HG02884 (cell line): Measurements from ENCODE around the gene PHF21A.
A peak's percentile ranks its signal among the peaks of the same experiment; 100 is the strongest.

Experiments used
- ATAC-seq: cut with Tn5 transposase; IDR thresholded peaks from one replicate; pipeline ENCODE4 v1.9.1; 2021; ENCODE audit warnings: mild to moderate bottlenecking, moderate library complexity; ENCODE audit not compliant: unreplicated experiment

Gene PHF21A

DNA sequence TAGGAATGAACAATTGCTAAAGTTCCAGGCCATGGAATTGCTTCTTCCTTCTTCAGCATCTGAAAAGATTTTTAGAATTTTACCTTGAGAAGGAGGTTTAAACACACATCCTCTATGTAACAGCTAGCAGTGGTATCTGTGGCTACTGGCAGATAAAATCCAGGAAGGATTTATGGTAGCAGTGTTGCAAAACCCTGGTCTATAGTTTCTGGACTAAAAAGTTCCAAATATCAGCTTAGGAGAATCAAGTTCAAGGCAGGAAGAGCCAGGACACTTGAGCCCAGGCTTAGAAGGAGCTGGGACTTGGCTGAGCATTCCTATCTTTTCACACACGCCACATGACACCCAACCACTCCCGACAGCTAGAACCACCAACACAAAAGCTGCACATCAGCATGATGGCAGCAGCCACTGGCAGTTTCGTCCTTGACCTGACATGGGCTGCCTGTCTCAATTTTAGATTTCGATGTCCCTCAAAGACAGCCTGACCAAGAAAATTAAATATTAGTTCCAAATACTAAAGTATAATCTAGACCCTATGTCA is 184.7 kb downstream of the PHF21A start:
- no peak for ATAC-seq

DNA sequence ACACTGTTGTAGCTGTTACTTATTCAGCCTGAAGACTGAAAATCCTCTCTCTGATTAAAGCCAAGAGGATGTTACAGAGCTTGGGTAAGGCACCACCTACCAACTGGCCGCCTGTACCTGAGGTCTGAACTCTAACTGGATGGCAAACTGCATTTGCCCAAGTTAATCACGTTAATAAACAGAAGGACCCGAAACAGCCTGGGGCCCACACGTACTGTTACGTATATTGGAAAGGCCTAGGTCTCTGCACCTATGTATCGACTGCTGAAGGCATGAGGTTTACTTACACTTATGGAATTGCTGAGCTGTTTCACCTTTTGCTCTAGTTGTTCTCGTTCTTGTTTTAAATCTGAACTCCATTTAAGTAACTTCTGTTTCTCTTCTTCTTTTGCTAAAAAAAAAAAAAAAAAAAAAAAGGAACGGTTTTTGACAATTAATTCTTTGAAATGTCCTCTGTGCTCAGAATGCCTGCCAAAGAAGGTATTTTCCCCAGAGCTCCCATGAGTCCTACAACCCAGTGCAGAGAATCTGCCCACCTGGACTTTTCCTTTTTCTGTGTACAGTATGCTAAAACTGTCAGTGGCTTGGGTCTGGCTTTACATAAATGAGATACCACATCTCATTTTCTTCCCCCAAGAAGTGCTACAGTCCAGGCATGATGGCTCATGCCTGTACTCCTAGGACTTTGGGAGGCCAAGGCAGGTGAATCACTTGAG is 185.7 kb downstream of the PHF21A start:
- ATAC-seq, result no peak

DNA sequence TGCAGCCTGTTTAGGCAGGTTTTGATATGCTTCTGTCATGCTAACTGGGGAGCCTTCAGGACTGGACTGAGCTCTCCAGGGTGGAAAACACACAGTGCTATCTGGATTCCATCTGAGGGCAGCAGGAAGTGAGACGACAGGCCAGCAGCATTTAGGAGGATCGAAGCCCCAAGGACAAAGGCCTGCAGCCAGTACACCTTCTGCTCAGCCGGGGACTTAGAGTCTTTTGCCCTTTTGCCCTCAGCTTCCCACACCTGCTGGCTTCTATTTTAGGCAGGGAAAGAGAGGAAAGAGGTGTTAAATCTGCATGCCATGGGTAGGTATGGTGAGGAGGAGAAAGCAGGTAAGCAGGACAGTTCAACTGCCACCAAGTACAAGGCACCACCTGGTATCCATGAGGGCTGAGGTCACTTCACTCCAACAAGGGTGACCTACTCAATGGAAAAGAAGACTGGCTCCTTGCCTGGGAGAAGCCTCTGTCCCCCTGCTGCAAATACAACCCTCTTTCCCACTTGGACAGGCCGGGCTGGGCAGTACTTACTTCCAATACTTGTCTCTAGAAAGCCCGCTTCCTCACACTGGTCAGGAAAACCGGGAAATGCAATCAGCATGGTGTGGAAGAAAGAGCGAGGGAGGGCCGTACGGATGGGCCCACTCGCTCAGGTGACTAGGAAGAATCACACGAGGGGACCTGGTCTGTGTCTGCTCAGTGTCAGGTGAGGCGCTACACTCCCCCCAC is 186.5 kb downstream of the PHF21A start:
- ATAC-seq, result no peak

GRCh38 chr11:45933846-45934579 is 187.2 kb downstream of the PHF21A start:
- no peak for ATAC-seq

- no peak for ATAC-seq
These were observed 188.0 kb downstream of the PHF21A start for GRCh38 chr11:45933131-45933831.

- no peak for ATAC-seq
These were observed 189.0 kb downstream of the PHF21A start for GRCh38 chr11:45932217-45932616.

DNA sequence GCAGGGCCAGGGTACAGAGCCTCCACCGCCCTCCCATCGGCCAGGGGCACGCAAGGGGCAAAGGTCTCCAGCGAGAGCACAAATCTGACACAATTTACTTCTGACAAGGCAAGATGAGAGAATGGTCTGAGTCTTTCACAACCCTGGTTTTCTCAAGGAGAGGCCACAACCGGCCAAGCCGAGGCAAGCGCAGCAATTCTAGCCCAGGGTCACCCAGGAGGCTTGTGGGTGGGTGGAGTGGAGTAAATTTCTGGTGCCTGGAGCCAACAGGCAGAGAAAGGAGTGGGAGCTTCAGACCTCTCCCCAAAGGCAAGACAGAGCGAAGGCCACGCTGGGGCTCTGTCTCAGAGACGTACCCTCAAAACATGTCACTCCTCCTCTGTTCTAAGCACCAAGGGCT is 189.5 kb downstream of the PHF21A start:
- no peak for ATAC-seq

DNA sequence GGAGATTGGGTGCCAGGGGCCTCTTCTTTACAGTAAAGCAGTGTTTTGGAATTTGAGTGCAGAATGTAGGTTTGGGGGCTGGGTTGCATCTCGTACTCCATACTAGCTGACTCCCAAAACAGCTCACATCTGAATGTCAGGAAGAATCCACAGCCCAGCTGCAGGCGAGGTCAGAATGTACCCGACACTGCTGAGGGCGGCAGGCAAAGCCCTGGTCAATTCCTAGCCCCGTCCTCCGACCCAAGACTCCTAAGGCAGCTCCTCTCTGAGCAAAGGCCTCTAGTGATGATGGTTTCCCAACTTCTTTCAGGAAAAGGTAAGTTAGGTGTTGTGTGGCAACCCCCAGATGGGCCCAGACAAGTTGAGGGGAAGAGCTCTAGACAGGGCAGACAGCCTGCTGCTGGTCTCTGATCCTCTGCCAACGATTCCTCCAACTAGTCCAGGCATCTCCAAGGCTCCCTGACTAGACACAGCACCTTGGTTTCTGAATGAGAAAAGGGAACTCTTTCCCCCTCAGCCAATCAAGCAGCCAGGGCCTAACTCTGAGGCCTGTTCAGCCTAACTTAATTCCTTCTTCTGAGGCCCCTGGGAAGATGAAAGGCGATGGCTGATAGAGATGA is 190.2 kb downstream of the PHF21A start:
- ATAC-seq, result no peak

GRCh38 chr11:45930031-45930794 is 191.0 kb downstream of the PHF21A start:
- peak; percentile 88 for ATAC-seq

- no peak for ATAC-seq
These were observed 191.7 kb downstream of the PHF21A start for GRCh38 chr11:45929486-45930030.

GRCh38 chr11:45928535-45929215 is 192.6 kb downstream of the PHF21A start:
- ATAC-seq, result no peak

DNA sequence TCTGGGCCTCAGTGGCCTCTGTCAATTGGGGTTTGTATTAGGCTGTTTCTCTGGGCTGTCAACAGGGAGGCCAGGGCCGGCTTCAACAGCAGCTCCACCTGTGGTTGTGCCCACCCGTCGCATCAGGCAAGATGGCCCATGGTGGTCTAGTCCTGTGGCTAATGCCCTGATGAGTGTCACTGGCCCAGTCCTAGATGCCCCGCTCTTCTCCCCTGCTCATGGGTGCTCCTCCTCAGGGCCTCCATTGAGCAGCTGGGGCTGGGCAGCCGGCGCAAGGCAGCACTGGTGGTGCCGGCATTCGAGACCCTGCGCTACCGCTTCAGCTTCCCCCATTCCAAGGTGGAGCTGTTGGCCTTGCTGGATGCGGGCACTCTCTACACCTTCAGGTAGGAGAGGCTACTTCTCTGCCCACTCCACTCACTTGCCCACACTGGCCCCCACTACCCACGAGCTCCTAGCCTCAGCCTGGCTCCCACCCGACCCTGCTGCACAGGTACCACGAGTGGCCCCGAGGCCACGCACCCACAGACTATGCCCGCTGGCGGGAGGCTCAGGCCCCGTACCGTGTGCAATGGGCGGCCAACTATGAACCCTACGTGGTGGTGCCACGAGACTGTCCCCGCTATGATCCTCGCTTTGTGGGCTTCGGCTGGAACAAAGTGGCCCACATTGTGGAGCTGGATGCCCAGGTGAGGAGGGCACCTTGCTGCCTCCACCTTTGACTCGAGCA is 193.4 kb downstream of the PHF21A start:
- no peak for ATAC-seq

GRCh38 chr11:45927332-45927683 is 193.9 kb downstream of the PHF21A start:
- ATAC-seq, result no peak

DNA sequence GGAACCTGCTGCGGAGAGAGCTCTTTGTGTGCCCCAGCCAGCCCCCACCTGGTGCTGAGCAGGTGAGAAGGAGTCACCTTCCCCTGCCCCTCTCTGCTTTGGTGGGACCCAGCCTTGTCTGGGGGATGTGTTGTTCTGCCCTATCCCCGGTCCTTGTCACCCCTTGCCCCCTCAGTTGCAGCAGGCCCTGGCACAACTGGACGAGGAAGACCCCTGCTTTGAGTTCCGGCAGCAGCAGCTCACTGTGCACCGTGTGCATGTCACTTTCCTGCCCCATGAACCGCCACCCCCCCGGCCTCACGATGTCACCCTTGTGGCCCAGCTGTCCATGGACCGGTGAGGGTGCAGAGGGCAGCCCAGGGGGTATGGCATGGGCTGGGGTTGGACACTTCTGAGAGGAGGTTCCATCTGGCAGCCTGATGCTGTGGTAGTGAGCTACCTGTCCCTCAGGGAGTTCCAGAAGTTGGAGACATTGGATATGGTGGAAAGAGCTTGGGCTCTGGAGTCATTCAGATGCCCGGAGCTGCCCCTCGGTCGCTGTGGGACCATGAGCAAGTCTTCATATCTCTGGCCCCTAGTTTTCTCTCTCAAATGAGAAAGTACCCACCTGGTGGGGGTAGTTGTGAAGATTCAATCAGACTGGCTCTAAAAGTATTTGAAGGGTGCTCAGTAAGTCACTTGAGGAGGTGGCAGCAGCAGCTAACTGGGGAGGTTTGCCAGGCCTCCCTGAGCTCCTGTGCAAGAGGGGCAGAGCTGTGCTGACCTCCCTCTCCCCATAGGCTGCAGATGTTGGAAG is 194.5 kb downstream of the PHF21A start:
- ATAC-seq, result no peak

- no peak for ATAC-seq
These were observed 195.3 kb downstream of the PHF21A start for GRCh38 chr11:45926001-45926401.

DNA sequence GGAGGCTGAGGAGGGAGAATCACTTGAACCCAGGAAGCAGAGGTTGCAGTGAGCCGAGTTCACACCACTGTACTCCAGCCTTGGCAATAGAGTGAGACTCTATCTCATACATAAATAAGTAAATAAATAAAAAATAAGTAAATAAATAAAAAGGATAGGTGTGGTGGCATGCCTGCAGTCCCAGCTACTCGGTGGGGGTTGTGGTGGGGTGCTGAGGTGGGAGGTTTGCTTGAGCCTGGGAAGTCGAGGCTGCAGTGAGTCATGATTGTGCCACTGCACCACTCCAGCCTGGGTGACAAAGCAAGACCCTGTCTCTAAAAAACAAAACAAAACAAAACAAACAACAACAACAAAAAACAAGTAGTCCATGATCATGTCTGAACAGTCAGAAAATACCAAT is 195.7 kb downstream of the PHF21A start:
- no peak for ATAC-seq

- no peak for ATAC-seq
These were observed 196.3 kb downstream of the PHF21A start for GRCh38 chr11:45924927-45925326.
